M059J (cell line): ENCODE measurements around the gene ZDHHC18. TPM values are rescaled to one million over a fixed set of nuclear protein-coding genes. Genes with fewer than 3 reads are reported as not detected.
"Not testable (repeated sequence)": the region's sequence is repeated elsewhere in the genome, so short reads cannot be mapped to it uniquely, and the experiment has no call there.

Source experiments
- DNase-seq: peaks from one replicate; pipeline ENCODE4 v3.0.0-alpha.2; 2012; ENCODE audit warnings: low read depth
- total RNA-seq: library from RNA; depleted of rRNA; stranded (reverse); fragments of >200 nt; shearing (Covaris generic); gene quantifications from 2 replicates; pipeline ENCODE4 v1.2.3, GENCODE V29; 2014

ZDHHC18 gene
- total RNA-seq, 1 experiment from 2014 or later: 36.2 TPM

DNA sequence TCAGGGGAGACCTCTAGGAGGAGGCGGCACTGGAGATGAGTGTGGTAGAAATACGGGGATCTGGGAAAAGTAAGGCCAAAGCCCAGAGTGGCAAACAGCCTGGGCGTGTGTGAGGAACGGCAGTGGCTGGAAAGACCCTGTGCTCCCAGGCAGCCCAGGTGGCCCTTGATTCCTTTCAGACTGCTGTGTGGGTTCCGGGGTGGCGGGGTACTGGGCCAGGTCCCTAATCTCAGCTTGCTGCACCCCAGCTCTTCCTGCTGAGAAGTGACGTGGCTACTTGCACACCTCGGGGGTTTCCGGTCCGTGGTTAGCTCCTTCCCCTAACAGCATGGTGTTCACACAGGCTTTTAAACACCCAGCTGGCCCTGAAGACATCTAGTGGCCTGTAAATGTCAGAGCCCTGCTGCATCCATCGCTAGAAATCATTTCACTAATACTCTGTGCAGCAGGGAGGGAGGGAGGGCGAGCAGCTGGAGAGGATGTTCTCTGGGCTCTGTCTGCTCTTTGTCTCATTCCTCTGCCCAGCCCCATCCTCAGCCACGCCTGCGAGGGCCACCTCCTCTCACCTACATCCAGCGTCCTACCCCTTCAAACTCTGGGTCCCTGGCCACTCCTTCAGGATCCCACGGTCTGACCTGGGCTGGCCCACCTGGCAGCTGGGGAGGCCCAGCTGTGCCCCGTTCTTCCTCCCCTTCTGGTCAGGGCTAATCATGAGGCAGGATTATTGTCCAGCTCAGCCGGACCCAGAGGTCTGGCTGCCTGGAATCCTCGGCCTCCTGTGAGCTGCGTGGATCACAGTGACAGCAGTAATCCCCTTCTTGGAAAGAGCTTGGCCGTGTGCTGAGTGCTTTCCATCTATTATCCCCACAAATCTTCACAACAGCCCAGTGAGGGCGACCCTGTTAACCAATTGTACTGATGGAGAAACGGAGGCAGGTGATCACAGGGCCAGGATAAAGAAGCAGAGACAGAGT is 7.2 kb downstream of the ZDHHC18 start:
- DNase-seq: no peak

GRCh38 chr1:26837665-26838064 is 11.2 kb downstream of the ZDHHC18 start:
- DNase-seq: not testable (repeated sequence)

GRCh38 chr1:26838474-26839338 is 12.2 kb downstream of the ZDHHC18 start:
- no peak for DNase-seq

- DNase-seq: no peak
These were observed 12.8 kb downstream of the ZDHHC18 start for GRCh38 chr1:26839339-26839722.

DNA sequence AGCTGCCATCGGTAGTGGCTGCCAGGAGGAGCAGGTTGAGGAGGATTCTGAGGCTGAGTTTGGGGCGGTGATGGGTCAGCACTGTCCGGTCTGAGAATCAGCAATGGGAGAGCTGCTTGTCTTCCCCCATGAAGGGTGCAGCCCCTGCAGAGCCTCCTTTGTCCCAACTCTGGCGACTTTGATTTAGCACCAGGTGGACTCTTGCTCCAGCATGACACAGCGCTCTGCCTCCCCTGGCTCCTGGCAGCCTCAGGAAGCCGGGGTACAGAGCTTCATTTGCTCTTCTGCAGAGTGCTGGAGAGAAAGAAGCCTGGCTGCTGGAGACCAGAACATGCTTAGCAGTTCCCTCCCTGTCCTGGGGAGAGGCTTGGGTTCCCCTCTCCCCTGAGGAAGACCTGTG is 13.3 kb downstream of the ZDHHC18 start:
- DNase-seq: no peak

- DNase-seq: peak; percentile 34
These were observed 18.1 kb downstream of the ZDHHC18 start for GRCh38 chr1:26844424-26845196.

GRCh38 chr1:26847826-26848225 is 21.3 kb downstream of the ZDHHC18 start:
- not testable (repeated sequence) for DNase-seq

- DNase-seq: no peak
These were observed 22.0 kb downstream of the ZDHHC18 start for GRCh38 chr1:26848499-26848898.

DNA sequence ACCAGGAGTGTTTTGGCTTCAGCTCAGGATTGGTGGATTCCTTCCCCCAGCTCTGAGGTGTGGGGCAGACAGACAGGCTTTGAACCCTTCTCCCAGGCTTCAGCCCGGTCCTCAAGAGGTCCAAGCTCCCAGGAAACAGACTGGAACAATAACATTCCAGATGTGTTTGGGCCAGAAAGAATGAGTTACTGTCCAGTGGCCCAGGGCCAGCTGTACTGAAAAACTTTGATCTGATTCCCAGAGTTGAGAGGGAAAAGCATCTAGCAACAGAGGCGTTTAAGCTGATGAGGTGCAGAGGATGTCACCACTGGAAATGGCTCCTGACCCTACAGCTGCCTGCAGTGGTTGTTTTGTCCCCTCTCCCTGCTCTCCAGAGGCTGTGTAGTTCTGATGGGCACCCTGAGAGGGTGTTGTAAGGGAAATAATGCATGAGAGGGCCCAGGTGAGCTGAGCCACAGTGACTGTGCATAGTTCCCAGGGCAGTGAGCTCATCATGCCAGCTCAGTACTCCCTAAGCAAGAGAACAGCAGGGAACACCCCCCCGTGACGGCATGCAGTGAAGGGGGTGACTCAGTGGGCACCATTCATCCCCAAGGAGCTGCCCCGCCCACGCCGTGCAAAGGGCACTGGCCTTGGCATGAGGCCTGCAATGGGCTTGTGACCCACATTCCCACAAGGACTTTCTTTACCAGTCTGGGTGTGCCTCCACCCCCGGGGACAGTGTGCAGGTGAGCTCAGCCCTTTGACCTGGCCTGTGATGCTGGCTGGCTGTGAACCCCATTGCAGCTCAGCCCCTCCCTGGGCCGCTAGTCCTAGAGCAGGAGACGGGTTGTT is 22.7 kb downstream of the ZDHHC18 start:
- peak; percentile 95 for DNase-seq

GRCh38 chr1:26851106-26851684 is 24.7 kb downstream of the ZDHHC18 start:
- no peak for DNase-seq

- no peak for DNase-seq
These were observed 26.2 kb downstream of the ZDHHC18 start for GRCh38 chr1:26852701-26853100.

DNA sequence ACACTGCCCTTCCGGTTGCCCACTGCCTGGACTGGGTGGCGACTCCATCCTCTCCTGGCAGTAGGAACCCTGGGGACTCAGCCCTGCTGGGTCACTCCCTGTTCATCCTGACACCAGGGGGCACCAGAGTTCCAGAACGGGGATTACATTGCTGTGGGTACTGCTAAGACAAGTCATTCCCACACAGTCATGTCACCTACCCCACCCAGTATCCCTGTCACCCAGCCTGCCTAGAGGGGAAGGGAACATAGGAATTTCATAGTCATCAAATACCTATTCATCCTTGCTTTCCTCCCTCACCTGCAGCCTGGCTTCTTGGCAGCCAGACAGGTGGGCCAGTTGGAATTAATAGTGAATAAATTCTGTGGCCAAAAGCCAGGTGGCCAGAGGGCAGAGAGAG is 26.7 kb downstream of the ZDHHC18 start:
- DNase-seq: peak; percentile 85

GRCh38 chr1:26853600-26853999 is 27.1 kb downstream of the ZDHHC18 start:
- no peak for DNase-seq

GRCh38 chr1:26854906-26855305 is 28.4 kb downstream of the ZDHHC18 start:
- no peak for DNase-seq

- DNase-seq: no peak
These were observed 29.1 kb downstream of the ZDHHC18 start for GRCh38 chr1:26855636-26856035.

- no peak for DNase-seq
These were observed 29.7 kb downstream of the ZDHHC18 start for GRCh38 chr1:26856181-26856580.

DNA sequence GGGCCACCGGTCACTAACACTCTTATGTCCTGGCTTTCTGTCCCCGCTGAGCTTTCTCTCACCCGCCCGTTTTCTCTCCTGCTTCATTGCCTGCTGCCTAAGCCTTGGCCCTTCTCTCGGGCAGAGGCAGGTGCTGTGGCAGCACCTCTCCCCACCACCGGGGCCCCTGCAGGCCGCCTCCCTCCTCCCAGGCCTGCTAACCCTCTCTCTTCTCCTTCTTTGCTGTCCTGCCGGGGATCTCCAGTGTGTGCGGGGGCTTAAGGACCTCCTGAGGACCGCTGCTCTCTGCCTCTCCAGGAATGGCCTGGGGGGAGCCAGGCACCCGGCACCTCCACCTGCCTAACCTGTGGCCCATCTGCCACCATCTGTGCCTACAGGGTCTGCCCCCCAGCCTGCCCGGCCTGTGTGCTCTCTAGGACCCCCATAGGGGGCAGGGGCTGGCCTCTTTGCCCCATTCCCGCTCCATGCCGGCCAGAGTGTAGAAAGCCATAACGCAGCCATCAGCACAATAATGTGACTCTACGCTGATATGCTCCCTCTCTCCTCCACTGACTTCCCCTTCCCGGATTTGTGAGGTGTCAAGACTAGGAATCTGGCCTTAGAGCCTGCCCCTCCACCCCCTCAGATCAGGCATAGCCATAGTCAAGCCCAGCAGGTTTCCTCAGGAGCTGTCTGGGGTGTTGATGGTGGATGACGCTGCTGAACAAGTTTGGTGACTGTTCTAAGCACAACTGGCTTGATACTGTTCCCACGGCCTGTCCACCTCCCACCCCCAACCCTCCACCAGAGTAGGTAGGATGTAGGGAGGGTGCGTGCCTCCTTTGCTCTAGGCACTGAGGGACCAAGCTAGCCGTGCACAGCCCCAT is 30.3 kb downstream of the ZDHHC18 start:
- no peak for DNase-seq

GRCh38 chr1:26857473-26858060 is 31.1 kb downstream of the ZDHHC18 start:
- DNase-seq: no peak

GRCh38 chr1:26858160-26858559 is 31.7 kb downstream of the ZDHHC18 start:
- no peak for DNase-seq
